GM12892 (cell line): ENCODE results near the gene OR4B1.

Experiments used
- POLR2A ChIP-seq: IDR thresholded peaks from 2 replicates; pipeline ENCODE4 v1.6.1; 2011; ENCODE audit warnings: low read depth, low read length, control low read depth
- POLR2AphosphoS5 ChIP-seq: IDR thresholded peaks from 2 replicates; pipeline ENCODE4 v1.6.1; 2011; ENCODE audit warnings: low read depth, low read length, control low read depth
- TAF1 ChIP-seq: IDR thresholded peaks from 2 replicates; pipeline ENCODE4 v1.6.1; 2011; ENCODE audit warnings: low read depth, mild to moderate bottlenecking, control low read depth, low read length, borderline replicate concordance

GRCh38 chr11:48210052-48210451 is 6.6 kb upstream of the OR4B1 start:
- TF ChIP-seq POLR2AphosphoS5 (no peak), POLR2A (no peak), TAF1 (no peak)
